Ishikawa (cell line): ENCODE data around the gene PDE1C.

Source experiments
- CEBPB ChIP-seq: IDR thresholded peaks from 2 replicates; pipeline ENCODE4 v1.6.1; 2012
- CREB1 ChIP-seq: IDR thresholded peaks from 2 replicates; pipeline ENCODE4 v1.6.1; 2012; ENCODE audit warnings: low read depth
- EGR1 ChIP-seq: IDR thresholded peaks from 2 replicates; pipeline ENCODE4 v1.6.1; 2012
- EP300 ChIP-seq: IDR thresholded peaks from 2 replicates; pipeline ENCODE4 v1.6.1; 2012; ENCODE audit warnings: borderline replicate concordance
- FOXM1 ChIP-seq: IDR thresholded peaks from 2 replicates; pipeline ENCODE4 v1.6.1; 2012; ENCODE audit warnings: low read depth, borderline replicate concordance
- MAX ChIP-seq: IDR thresholded peaks from 2 replicates; pipeline ENCODE4 v1.6.1; 2012
- NFIC ChIP-seq: IDR thresholded peaks from 2 replicates; pipeline ENCODE4 v1.6.1; 2012
- RAD21 ChIP-seq: IDR thresholded peaks from 2 replicates; pipeline ENCODE4 v1.6.1; 2012; ENCODE audit warnings: low read depth
- REST ChIP-seq: IDR thresholded peaks from 2 replicates; pipeline ENCODE4 v1.6.1; 2012; ENCODE audit warnings: low read depth, mild to moderate bottlenecking
- TAF1 ChIP-seq: IDR thresholded peaks from 2 replicates; pipeline ENCODE4 v1.6.1; 2012; ENCODE audit warnings: low read depth, mild to moderate bottlenecking
- TCF12 ChIP-seq: IDR thresholded peaks from 2 replicates; pipeline ENCODE4 v1.6.1; 2012; ENCODE audit warnings: low read depth
- TEAD4 ChIP-seq: IDR thresholded peaks from 2 replicates; pipeline ENCODE4 v1.6.1; 2012
- USF1 ChIP-seq: IDR thresholded peaks from 2 replicates; pipeline ENCODE4 v1.6.1; 2012
- YY1 ChIP-seq: IDR thresholded peaks from 2 replicates; pipeline ENCODE4 v1.6.1; 2012; ENCODE audit warnings: low read depth
- ZBTB7A ChIP-seq: IDR thresholded peaks from 2 replicates; pipeline ENCODE4 v1.6.1; 2012; ENCODE audit warnings: low read depth

Gene PDE1C

GRCh38 chr7:31705377-31705776 is 364.8 kb downstream of the PDE1C start:
- TF ChIP-seq TAF1 (no peak), YY1 (no peak), USF1 (no peak), NFIC (no peak), TCF12 (no peak), CEBPB (no peak), TEAD4 (no peak), REST (no peak), EP300 (no peak)

GRCh38 chr7:31702354-31702753 is 367.9 kb downstream of the PDE1C start:
- no peak for TF ChIP-seq USF1
- no peak for TF ChIP-seq TEAD4
- no peak for TF ChIP-seq TAF1
- TF ChIP-seq FOXM1: no peak
- TF ChIP-seq REST: no peak
- no peak for TF ChIP-seq MAX
- TF ChIP-seq RAD21: no peak
- no peak for TF ChIP-seq EGR1
- no peak for TF ChIP-seq TCF12
- no peak for TF ChIP-seq NFIC
- TF ChIP-seq EP300: no peak
- TF ChIP-seq ZBTB7A: no peak
- no peak for TF ChIP-seq CREB1
- TF ChIP-seq YY1: no peak
- no peak for TF ChIP-seq CEBPB
